ENCODE measurements around the gene CTSF.
"Not testable (repeated sequence)": the region's sequence is repeated elsewhere in the genome, so short reads cannot be mapped to it uniquely, and the experiment has no call there.

The CTSF gene

GRCh38 chr11:66589315-66589714 lies 20.9 kb upstream of the CTSF start:
- DNase-seq, result not testable (repeated sequence)

- DNase-seq, result no peak
Observed at GRCh38 chr11:66586136-66586535, 17.7 kb upstream of the CTSF start.

- DNase-seq, result not testable (repeated sequence)
Observed at GRCh38 chr11:66585447-66585846, 17.0 kb upstream of the CTSF start.

GRCh38 chr11:66582565-66583147 lies 14.2 kb upstream of the CTSF start:
- DNase-seq, result not testable (repeated sequence)

- DNase-seq, result no peak
Observed at GRCh38 chr11:66581261-66581660, 12.9 kb upstream of the CTSF start.

GRCh38 chr11:66580803-66581202 lies 12.4 kb upstream of the CTSF start:
- no peak for DNase-seq

GRCh38 chr11:66579017-66579606 lies 10.7 kb upstream of the CTSF start:
- DNase-seq, result peak; percentile 76

GRCh38 chr11:66570850-66571180 lies 2.4 kb upstream of the CTSF start:
- no peak for DNase-seq

GRCh38 chr11:66570079-66570849 lies 1.9 kb upstream of the CTSF start:
- no peak for DNase-seq

- DNase-seq, result no peak
Observed at GRCh38 chr11:66569076-66569475, 670 bp upstream of the CTSF start.

GRCh38 chr11:66567787-66568123 lies 651 bp downstream of the CTSF start:
- DNase-seq, result no peak

GRCh38 chr11:66566221-66566620 lies 2.2 kb downstream of the CTSF start:
- no peak for DNase-seq

- DNase-seq, result no peak
Observed at GRCh38 chr11:66564984-66565383, 3.4 kb downstream of the CTSF start.

- DNase-seq, result no peak
Observed at GRCh38 chr11:66564538-66564937, 3.9 kb downstream of the CTSF start.

GRCh38 chr11:66563832-66564231 lies 4.6 kb downstream of the CTSF start:
- no peak for DNase-seq

- DNase-seq, result no peak
Observed at GRCh38 chr11:66562907-66563583, 5.4 kb downstream of the CTSF start.

GRCh38 chr11:66562275-66562674 lies 6.1 kb downstream of the CTSF start:
- DNase-seq, result no peak

- DNase-seq, result no peak
Observed at GRCh38 chr11:66561975-66562248, 6.5 kb downstream of the CTSF start.

GRCh38 chr11:66561178-66561974 lies 7.0 kb downstream of the CTSF start:
- no peak for DNase-seq

- DNase-seq, result no peak
Observed at GRCh38 chr11:66559866-66560676, 8.3 kb downstream of the CTSF start.

GRCh38 chr11:66559142-66559865 lies 9.1 kb downstream of the CTSF start:
- peak; percentile 52 for DNase-seq
